Parathyroid adenoma (tissue), 2 donors: ENCODE data around the gene EEF1A1.
A peak's percentile ranks its signal among the peaks of the same experiment; 100 is the strongest.

Experiments used
- H2AFZ ChIP-seq: fragments of 300-600 bp; sonication (generic); one replicate; pipeline ENCODE4 v1.7.0; 2017; ENCODE audit warnings: antibody characterized with exemption, mild to moderate bottlenecking
- H3K27ac ChIP-seq: fragments of 300-600 bp; sonication (generic); one replicate; pipeline ENCODE4 v1.7.0; 2017
- H3K27me3 ChIP-seq: fragments of 300-600 bp; sonication (generic); one replicate; pipeline ENCODE4 v1.7.0; 2017; ENCODE audit warnings: low read length; ENCODE audit not compliant: control insufficient read depth, insufficient read depth
- H3K36me3 ChIP-seq: fragments of 300-600 bp; sonication (generic); one replicate; pipeline ENCODE4 v1.7.0; 2017; ENCODE audit warnings: low read length; ENCODE audit not compliant: control insufficient read depth, insufficient read depth
- H3K4me1 ChIP-seq: fragments of 300-600 bp; sonication (generic); one replicate; pipeline ENCODE4 v1.7.0; 2017; ENCODE audit warnings: control low read depth
- H3K4me2 ChIP-seq: fragments of 300-600 bp; sonication (generic); one replicate; pipeline ENCODE4 v1.7.0; 2017; ENCODE audit warnings: low read length
- H3K4me3 ChIP-seq: fragments of 300-600 bp; sonication (generic); one replicate; pipeline ENCODE4 v1.7.0; 2017; ENCODE audit warnings: low read depth, low read length
- H3K79me2 ChIP-seq: fragments of 300-600 bp; sonication (generic); one replicate; pipeline ENCODE4 v1.7.0; 2017; ENCODE audit warnings: control low read depth
- H3K9ac ChIP-seq: fragments of 300-600 bp; sonication (generic); one replicate; pipeline ENCODE4 v1.7.0; 2017; ENCODE audit warnings: mild to moderate bottlenecking
- H3K9me3 ChIP-seq: fragments of 300-600 bp; sonication (generic); one replicate; pipeline ENCODE4 v1.7.0; 2017; ENCODE audit warnings: low read length; ENCODE audit not compliant: control insufficient read depth
- TF ChIP-seq, protein P1 (sequence below): fragments of 300-600 bp; sonication (generic); IDR thresholded peaks from one replicate; pipeline ENCODE4 v1.7.0; 2017; ENCODE audit warnings: antibody characterized with exemption, mild to moderate bottlenecking
- donor health status: primary hyperparathyroidism.

The EEF1A1 gene

DNA sequence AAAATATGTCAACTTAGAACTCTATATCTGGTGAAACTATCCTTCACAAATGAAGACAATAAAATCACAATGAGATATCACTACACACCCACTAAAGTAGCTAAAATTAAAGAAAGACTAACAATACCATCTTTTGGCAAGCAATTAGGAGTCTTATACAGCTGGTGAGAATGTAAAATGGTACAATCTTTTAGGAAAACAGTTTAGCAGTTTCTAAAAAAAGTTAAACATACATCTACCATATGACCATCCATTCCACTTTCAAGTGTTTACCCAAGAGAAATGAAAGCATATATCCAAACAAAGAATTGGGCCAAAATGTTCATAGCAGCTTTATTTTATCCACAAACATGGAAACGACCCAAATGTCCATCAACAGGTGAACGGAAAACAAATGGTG is 13.8 kb upstream of the EEF1A1 start:
- no peaks in the 10 kb centered on the region for H3K79me2 ChIP-seq
- no peak overlapping the region for H3K27ac ChIP-seq
- no peak overlapping the region for H3K9ac ChIP-seq
- H3K4me1 ChIP-seq, result no peaks in the 10 kb centered on the region
- no peaks in the 10 kb centered on the region for H3K9me3 ChIP-seq
- no peaks in the 10 kb centered on the region for H3K27me3 ChIP-seq
- no peaks in the 10 kb centered on the region for H3K36me3 ChIP-seq
- H3K4me3 ChIP-seq, result no peak overlapping the region
- H2AFZ ChIP-seq, result no peak overlapping the region
- TF ChIP-seq, protein P1, sequence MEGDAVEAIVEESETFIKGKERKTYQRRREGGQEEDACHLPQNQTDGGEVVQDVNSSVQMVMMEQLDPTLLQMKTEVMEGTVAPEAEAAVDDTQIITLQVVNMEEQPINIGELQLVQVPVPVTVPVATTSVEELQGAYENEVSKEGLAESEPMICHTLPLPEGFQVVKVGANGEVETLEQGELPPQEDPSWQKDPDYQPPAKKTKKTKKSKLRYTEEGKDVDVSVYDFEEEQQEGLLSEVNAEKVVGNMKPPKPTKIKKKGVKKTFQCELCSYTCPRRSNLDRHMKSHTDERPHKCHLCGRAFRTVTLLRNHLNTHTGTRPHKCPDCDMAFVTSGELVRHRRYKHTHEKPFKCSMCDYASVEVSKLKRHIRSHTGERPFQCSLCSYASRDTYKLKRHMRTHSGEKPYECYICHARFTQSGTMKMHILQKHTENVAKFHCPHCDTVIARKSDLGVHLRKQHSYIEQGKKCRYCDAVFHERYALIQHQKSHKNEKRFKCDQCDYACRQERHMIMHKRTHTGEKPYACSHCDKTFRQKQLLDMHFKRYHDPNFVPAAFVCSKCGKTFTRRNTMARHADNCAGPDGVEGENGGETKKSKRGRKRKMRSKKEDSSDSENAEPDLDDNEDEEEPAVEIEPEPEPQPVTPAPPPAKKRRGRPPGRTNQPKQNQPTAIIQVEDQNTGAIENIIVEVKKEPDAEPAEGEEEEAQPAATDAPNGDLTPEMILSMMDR, result no peak
- H3K4me2 ChIP-seq, result no peak overlapping the region

DNA sequence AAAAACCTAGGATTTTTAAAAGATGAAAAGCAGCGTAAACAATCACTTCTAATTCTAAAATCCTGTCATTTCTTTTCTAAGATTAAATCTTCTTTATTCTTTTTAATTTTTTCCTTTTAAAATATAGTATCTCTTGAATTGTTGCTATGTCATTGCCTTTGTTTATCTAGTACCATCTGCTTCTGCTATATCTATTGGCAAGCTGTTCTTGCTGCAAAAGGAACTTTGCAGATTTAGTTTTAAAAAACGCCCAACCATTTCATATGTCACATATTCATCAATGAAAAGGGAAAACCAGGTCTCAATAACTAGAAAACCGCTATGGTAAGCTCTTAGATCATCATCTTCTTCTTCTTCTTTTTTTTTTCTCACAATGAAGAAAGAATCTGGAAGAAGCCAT is 11.5 kb upstream of the EEF1A1 start:
- Histone ChIP-seq H3K4me3 (no peak overlapping the region), H3K4me2 (no peak overlapping the region), H3K9me3 (no peaks in the 10 kb centered on the region), H2AFZ (no peak overlapping the region), H3K36me3 (no peaks in the 10 kb centered on the region), H3K79me2 (no peaks in the 10 kb centered on the region), H3K27me3 (no peaks in the 10 kb centered on the region), H3K27ac (no peak overlapping the region), H3K9ac (no peak overlapping the region), H3K4me1 (no peaks in the 10 kb centered on the region)
- TF ChIP-seq, protein P1, result no peak

DNA sequence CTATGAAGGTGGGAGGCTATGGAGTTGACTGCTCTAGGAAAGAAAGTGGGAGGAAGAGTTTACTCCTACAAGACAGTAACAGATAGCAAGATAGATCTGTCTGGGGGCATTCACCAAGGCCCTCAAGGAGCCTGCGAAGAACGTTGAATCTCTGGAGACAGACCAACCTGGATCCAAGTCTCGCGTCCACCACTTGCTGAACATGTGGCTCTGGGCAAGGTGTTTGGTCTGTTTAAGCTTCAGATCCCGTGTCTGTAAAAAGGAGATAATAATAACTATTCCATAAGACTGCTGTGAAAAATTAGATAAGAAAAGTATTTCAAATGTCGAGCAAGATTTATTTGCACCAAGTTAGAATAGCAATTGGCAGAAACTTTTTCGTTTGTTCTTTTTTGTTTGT is 8.1 kb upstream of the EEF1A1 start:
- H3K27me3 ChIP-seq, result no peaks in the 10 kb centered on the region
- no peaks in the 10 kb centered on the region for H3K4me1 ChIP-seq
- no peak overlapping the region for H3K9ac ChIP-seq
- TF ChIP-seq, protein P1, result no peak
- no peak overlapping the region for H3K27ac ChIP-seq
- H3K4me2 ChIP-seq, result no peak overlapping the region
- no peaks in the 10 kb centered on the region for H3K36me3 ChIP-seq
- peak overlapping the region; percentile 34 for H2AFZ ChIP-seq
- no peaks in the 10 kb centered on the region for H3K9me3 ChIP-seq
- H3K79me2 ChIP-seq, result no peaks in the 10 kb centered on the region
- no peak overlapping the region for H3K4me3 ChIP-seq

DNA sequence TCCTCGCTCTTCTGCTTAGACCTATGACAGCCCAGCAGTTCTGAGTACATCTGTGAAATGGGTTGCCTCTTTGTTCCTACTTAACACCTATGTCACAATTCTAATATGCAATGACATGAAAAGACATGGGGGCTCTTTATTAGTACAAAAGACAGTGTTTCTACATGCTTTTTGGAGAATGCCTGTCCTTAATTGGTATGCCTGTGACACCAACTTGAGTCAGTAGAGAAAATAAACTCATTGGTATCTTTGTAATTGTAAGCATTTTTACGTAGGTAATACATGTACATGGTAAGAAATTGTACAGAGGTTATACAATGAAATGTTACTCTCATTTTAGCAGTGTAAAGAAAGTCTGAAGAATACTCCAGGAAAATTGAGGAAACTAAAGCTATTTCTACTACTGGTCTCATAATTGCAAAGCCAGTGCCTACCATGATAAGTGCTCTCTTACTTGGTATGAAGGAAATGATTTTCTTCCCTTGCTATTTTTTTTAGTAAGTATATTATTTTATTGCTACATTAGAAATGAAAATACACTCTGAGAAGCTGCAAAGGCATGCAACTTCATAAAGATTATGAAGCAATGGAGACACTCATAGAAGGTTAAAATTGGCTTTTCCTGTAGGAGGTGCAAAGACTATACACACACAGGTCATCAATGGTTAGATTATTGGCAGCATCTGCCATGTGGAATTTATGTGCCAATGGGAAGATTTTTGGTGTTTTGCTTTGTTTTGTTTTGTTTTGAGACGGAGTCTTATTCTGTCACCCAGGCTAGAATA is 4.9 kb upstream of the EEF1A1 start:
- H3K27me3 ChIP-seq, result no peaks in the 10 kb centered on the region
- H3K27ac ChIP-seq, result no peak overlapping the region
- no peak overlapping the region for H3K9ac ChIP-seq
- H3K9me3 ChIP-seq, result no peaks in the 10 kb centered on the region
- no peak overlapping the region for H3K4me2 ChIP-seq
- no peak overlapping the region for H3K4me3 ChIP-seq
- no peaks in the 10 kb centered on the region for H3K36me3 ChIP-seq
- no peak overlapping the region for H2AFZ ChIP-seq
- peaks cover 4% of the 10 kb centered on the region for H3K4me1 ChIP-seq
- no peaks in the 10 kb centered on the region for H3K79me2 ChIP-seq
- TF ChIP-seq, protein P1, result no peak
